ENCODE results near the gene UBC.
"Not testable (repeated sequence)": the region's sequence is repeated elsewhere in the genome, so short reads cannot be mapped to it uniquely, and the experiment has no call there.

The UBC gene

DNA sequence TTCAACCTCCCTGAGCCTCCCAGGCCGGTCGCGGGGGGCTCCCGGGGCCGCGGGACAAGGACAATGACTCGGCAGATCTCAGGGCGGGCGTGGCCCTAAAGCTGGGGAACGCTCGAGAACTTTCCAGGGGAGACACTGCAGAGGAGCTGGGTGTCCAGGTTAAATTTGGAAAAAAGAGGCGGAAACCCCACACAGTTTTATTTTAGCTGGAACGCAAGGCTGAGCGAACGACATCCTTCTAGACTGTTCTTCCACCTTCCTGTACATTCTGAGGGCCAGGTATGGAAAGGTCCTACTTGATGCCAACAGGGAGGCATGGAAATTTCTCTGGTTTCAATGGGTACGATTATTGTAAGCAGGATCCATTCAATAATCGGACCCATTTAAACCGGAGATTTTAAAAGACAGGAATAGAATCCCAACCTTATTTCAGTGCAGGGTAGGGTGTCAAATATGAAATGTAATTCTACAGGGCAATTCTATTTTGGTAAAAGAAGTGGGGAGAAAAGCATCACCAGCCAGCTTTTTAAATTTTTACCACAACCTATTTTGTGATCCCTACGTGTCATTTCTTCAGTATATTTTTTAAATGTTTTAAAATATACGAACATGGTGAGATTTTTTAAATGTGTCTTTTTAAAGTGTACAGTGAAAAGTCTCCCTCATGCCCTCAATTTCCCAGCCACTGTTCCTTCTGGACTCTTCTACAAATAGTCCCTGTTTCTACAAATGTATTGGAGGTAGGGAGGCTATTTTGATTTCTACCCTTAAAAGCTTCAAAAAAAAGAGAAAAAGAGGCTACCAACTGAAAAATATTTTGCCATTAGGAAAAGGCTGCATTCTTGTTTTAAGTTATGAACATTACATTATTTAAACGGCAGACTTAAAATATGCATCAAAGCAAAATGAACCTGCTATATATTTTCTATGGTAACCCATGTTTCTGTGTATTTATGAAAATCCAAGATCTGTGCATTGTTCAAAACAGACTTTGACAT lies 1.1 kb upstream of the UBC start:
- no peak for DNase-seq (ENCODE audit: low spot score)

DNA sequence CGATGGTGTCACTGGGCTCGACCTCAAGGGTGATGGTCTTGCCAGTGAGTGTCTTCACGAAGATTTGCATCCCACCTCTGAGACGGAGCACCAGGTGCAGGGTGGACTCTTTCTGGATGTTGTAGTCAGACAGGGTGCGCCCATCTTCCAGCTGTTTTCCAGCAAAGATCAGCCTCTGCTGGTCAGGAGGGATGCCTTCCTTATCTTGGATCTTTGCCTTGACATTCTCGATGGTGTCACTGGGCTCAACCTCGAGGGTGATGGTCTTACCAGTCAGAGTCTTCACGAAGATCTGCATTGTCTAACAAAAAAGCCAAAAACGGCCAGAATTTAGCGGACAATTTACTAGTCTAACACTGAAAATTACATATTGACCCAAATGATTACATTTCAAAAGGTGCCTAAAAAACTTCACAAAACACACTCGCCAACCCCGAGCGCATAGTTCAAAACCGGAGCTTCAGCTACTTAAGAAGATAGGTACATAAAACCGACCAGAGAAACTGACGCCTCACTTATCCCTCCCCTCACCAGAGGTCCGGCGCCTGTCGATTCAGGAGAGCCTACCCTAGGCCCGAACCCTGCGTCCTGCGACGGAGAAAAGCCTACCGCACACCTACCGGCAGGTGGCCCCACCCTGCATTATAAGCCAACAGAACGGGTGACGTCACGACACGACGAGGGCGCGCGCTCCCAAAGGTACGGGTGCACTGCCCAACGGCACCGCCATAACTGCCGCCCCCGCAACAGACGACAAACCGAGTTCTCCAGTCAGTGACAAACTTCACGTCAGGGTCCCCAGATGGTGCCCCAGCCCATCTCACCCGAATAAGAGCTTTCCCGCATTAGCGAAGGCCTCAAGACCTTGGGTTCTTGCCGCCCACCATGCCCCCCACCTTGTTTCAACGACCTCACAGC lies 717 bp downstream of the UBC start:
- peak; percentile 90 for DNase-seq (ENCODE audit: low spot score)

DNA sequence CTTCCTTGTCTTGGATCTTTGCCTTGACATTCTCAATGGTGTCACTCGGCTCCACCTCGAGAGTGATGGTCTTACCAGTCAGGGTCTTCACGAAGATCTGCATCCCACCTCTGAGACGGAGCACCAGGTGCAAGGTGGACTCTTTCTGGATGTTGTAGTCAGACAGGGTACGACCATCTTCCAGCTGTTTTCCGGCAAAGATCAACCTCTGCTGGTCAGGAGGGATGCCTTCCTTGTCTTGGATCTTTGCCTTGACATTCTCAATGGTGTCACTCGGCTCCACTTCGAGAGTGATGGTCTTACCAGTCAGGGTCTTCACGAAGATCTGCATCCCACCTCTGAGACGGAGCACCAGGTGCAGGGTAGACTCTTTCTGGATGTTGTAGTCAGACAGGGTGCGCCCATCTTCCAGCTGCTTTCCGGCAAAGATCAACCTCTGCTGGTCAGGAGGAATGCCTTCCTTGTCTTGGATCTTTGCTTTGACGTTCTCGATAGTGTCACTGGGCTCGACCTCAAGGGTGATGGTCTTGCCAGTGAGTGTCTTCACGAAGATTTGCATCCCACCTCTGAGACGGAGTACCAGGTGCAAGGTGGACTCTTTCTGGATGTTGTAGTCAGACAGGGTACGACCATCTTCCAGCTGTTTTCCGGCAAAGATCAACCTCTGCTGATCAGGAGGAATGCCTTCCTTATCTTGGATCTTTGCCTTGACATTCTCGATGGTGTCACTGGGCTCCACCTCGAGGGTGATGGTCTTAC lies 1.7 kb downstream of the UBC start:
- not testable (repeated sequence) for DNase-seq (ENCODE audit: low spot score)

DNA sequence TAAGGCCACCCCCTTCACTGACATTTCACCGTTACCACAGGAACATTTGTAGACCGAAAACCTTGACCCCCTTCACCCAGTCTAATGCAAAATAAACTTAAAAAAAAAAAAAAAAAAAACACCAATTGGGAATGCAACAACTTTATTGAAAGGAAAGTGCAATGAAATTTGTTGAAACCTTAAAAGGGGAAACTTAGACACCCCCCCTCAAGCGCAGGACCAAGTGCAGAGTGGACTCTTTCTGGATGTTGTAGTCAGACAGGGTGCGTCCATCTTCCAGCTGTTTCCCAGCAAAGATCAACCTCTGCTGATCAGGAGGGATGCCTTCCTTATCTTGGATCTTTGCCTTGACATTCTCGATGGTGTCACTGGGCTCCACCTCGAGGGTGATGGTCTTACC lies 2.9 kb downstream of the UBC start:
- not testable (repeated sequence) for DNase-seq (ENCODE audit: low spot score)

DNA sequence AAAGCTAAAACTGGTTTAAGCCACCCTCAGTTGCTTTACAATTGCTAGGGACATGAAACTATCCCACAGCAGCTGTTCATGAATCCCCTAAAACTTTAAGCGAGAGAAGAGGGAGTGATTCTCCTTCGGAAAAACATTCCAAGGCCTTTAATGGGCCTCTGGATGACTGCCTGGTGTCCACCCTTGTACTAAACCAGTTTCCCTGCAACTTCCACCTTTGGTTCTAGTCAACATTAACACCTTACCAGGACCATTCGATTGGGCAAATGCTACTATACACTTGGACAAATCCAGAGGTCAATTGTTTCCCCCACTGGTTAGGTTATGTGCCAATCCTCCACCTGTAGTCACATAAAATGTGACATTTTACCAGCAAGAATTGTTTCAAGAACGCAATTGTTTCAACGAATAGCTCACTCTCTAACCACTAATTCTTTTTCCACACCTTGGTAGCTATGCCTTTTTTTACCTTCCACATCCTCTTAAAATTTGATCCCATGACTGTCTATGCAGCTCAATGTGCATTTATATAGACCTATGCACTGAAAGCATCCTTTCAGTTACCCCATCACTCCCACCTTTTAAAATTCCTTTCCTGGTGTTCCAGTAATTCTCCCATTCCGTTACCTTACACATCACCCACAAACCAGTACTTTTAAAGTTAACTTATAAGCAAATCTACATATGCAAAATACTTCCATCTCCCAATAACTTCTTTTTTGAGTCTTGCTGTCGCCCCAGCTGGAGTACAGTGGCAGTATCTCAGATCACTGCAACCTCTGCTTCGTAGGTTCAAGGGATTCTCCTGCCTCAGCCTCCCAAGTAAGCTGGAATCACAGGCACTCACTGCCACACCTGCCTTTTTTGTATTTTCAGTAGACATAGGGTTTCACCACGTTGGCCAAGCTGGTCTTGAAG lies 3.6 kb downstream of the UBC start:
- DNase-seq (ENCODE audit: low spot score): peak; percentile 68

DNA sequence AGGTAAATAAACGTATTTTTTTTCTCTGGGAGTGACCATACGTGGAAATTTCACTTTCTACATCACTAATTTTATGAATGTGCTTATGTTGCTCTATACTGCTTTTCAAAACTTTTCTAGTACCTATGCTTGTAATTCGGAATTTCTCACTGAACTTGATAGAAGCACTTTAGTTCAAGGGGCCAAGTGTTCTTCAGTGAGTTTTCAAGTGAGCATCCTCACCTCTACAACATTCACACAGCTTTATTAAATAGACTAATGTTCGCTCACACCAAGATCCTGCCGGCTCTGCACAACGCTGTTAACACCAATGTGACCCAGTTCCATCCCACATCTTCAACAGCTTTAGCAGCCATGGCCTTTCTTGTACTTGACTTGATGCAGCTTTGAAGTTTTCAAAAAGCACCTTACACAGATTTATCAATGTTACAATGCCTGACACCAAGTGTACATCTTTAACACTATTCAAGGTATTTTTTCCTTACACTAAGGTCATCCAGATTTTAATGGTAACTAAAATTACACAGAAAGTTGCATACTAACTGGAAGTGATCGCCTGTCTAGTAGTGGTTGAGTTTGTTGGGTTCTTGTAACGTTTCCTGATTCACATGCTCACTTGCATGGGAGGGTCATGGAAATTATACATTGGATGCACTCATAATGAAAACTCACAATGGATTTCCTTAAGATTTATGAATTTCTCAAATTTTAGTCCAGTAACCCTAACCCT lies 4.5 kb downstream of the UBC start:
- DNase-seq (ENCODE audit: low spot score): peak; percentile 63

DNA sequence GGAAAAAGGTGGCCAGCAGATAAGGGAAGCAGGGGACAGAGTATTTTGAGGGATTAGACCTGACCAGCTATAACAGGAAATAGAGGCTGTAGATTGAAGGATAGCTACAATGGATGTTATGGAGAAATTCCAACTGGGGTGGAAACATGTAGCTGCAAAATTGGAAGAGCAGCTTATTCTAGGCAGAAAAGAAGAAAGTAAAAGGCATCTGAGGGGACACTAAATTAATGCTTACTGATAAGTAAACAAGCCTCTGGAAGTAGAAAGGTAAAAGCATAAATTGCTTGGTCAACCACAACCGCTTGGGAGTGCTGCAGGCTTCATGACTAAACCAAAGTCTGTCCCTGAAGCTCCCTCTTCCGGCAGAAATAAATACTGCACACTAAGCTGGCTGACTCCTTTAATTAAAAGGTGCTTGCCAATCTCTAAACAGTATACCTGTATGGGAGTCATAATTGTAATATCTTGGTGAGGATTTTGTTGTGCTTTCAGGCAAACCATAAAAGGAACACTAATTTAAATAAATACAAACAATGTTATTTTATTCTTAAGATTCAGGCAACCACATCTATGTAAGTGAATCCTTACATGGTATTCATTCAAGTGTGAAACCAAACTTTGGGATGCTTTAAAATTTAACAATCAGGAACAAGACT lies 7.7 kb downstream of the UBC start:
- peak; percentile 98 for DNase-seq (ENCODE audit: low spot score)

DNA sequence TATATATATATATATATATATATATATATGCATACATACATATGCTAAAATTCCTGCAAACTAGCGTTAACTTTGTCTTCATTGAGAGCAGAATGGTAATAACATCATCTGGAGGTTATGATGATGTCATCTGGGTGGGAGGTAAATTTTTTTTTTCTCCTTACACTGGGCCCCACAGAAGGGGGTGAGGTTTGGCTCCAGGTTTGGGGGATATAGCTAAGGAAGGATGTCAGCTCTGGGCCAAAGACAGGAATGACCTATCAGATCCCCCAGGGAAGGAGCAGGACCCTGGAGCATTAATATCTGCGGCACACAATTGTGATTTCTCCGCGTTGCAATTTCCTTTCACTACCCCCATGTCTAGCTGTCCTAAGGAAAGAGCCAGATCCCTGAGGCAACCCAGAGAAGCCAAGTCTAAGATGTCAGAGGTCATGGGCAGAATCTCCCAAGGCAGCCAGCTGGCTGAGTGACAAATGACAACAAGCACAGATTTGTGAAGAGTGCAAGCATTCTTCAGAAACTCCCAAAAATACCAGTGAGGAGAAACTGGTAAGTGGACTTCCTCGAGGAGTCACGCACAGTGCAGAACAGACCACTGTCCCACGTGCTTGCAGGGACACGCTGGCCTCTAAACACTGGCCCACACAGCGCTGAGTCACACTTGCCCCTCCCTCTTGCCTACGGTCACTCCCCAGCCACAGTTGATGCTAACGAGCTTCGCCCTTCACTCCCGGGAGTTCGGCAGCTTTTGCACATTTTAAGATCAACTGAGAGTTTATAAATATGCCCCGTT lies 9.9 kb downstream of the UBC start:
- DNase-seq (ENCODE audit: low spot score): no peak

DNA sequence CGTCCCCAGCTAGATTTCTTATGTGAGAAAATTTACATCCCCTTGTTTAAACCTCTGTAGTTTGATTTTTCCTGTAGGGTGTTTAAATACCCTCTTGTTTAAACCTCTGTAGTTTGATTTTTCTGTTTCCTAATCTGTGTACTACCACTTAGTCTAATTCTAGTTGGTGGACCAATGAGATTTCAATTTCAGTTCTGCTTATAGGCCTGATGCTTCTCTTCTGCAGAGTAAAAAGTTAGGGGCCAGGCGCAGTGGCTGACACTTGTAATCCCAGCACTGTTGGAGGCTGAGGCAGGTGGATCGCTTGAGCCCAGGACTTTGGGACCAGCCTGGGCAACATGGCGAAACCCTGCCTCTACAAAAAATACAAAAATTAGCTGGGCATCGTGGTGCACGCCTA lies 11.5 kb downstream of the UBC start:
- DNase-seq (ENCODE audit: low spot score): no peak

DNA sequence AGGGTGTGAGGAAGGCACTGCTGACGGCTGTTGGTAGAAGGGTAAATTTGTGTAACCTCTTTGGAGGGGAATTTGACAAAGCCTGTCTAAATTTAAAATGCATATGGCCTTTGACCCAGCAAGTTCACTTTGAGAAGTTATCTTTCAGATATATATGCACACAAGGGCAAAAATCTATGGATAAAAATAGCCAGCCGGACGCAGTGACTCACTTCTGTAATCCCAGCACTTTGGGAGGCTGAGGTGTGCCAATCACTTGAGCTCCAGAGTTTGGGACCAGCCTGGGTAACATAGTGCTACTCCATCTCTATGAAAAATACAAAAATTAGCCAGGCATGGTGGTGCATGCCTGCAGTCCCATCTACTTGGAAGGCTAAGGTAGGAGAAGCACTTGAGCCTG lies 13.4 kb downstream of the UBC start:
- no peak for DNase-seq (ENCODE audit: low spot score)

DNA sequence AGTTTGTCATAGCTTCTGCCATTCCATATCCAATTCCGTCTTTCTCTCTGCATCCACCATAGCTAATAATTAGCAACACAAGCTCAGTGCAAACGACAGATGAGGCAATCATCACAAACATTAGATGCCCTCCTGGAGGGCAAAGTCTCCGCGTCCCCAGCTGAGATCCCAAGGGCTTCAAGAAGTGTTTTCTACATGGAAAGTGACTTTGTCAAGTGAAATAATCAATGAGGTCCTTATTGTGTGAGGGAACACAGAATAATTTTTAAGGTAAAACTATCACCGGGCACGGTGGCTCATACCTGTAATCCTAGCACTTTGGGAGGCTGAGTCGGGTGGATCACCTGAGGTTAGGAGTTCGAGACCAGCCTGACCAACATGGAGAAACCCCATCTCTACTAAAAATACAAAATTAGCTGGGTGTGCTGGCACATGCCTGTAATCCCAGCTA lies 14.1 kb downstream of the UBC start:
- not testable (repeated sequence) for DNase-seq (ENCODE audit: low spot score)

DNA sequence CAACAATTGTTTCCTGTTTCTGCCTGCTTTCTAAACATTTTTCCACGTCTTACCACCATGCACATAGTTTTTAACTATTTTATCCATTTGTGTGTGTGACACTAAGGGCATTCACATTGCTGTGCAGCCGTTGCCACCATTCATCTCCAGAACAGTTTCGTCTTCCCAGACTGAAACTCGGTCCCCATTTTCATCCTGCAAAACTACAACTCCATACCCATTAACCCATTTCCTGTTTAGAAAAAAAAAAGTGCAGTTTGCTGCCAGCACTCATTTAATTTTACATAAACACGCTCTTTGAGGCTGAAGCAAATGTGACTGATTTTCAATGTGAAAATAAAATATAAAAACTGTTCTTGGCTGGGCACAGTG lies 15.5 kb downstream of the UBC start:
- DNase-seq (ENCODE audit: low spot score): no peak

DNA sequence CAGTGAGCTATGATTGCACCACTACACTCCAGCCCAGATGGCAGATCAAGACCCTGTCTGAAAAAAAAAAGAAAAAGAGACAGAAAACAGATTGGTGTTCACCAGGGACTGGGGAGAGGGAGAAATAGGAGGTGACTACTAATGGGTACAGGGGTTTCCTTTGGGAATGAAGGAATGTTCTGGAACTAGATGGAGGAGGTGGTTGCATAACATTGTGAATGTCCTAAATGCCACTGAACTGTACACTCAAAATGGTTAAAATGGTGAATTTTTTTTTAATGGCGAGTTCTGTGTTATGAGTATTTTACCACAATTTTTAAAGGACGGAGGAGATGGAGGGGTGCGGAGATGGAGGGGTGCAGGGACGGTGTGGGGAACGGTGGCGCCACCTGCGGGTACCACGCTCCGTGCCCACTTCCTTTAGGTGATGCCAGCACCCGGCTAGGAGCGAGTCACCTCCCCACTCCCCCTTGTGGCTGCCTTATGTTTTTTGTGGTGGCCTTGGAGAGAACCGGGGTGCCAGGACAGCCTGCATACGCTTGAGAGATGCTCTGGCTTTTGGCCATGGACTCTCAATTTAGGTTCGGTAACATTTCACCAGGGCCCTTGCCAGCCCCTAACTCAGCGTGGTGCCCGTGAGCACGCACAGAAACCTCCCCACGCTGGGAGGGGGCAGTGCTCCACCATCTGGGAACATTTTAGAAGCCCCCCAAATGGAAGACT lies 16.1 kb downstream of the UBC start:
- DNase-seq (ENCODE audit: low spot score): peak; percentile 84

DNA sequence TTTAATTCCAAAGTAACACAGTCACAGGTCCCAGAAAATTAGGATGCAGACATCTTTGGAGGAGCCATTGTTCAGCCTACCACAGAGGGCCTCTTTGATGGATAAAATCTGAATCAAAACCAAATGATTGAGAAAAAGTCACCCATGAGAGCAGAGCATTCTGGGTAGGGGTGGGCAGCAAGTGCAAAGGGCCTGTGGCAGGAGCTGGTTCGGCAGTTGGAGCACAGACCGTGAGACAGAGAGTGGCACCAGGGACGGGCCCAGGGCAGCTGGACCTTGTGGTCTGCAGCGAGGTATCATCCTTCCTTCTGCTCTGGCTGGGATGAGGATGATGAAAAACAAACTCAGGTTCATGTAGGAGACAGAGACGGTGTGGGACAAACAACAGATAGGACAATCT lies 18.0 kb downstream of the UBC start:
- DNase-seq (ENCODE audit: low spot score): no peak

DNA sequence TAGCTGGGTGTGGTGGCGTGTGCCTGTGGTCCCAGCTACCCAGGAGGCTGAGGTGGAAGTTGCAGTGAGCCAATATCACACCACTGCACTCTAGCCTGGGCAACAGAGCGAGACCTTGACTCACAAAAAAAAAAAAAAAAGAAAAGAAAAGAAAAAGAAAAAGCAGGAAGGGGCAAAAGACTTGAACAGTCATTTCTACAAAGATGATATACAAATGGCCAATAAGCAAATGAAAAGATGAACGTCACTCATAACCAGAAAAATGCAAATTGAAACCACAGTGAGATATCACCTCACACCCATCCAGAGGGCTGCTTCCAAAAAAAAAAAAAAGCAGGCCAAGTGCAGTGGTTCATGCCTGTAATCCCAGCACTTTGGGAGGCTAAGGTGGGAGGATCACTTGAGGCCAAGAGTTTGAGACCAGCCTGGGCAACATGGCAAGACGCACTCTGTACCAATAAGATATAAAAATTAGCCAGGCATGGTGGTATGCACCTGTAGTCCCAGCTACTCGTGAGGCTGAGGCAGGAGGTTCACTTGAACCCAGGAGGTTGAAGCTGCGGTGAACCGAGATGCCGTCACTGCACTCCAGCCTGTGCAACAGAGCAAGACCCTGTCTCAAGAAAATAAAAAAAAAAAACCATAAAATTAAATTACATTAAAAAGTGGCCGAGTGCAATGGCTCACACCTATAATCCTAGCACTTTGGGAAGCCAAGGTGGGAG lies 20.5 kb downstream of the UBC start:
- DNase-seq (ENCODE audit: low spot score): no peak

DNA sequence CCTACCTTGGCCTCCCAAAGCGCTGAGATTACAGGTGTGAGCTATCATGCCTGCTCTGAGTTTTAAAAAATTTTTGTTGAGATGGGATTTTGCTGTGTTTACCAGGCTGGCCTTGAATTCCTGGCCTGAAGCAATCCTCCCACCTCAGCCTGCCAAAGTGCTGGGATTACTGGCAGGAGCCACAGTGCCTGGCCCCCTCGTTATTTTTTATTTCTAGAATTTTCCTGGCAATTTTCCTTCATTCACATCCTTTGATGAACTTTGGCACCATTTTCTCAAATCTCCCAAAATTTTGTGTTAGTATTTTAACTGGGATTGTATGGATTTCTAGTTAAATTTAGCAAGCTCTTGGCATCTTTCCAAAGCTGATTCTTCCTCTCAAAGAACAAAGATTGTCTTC lies 26.2 kb downstream of the UBC start:
- DNase-seq (ENCODE audit: low spot score): no peak

DNA sequence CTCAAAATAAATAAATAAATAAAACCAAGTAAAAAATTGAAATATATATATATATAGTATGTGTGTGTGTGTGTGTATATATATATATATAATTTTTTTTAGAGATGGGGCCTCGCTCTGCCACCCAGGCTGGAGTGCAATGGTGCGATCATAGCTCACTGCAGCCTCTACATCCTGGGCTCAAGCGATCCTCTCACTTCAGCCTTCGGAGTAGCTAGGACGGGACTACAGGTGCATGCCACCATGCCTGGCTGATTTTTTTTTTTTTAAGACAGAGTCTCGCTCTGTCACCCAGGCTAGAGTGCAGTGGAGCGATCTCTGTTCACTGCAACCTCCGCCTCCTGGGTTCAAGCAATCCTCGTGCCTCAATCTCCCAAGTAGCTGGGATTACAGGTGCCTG lies 26.7 kb downstream of the UBC start:
- peak; percentile 67 for DNase-seq (ENCODE audit: low spot score)
